HFF-Myc (cell line): ENCODE results near the gene TBC1D22B.

ENCODE experiments used
- DNase-seq: peaks from one replicate; pipeline ENCODE4 v3.0.0-alpha.2; 2011; ENCODE audit warnings: low read depth; ENCODE audit errors: extremely low read depth
- H3K4me3 ChIP-seq: replicated peaks from 2 replicates; pipeline ENCODE4 v1.5.1; 2011; ENCODE audit warnings: low read depth, mild to moderate bottlenecking, control low read depth, low read length
- TF ChIP-seq, protein P1 (sequence below): IDR thresholded peaks from 2 replicates; pipeline ENCODE4 v1.5.1; 2012; ENCODE audit warnings: mild to moderate bottlenecking, low read depth, low read length, control low read depth; ENCODE audit errors: missing control alignments

TBC1D22B gene

GRCh38 chr6:37238381-37238780, 19.2 kb upstream of the TBC1D22B start:
- H3K4me3 ChIP-seq: no peak overlapping the region
- TF ChIP-seq, protein P1, sequence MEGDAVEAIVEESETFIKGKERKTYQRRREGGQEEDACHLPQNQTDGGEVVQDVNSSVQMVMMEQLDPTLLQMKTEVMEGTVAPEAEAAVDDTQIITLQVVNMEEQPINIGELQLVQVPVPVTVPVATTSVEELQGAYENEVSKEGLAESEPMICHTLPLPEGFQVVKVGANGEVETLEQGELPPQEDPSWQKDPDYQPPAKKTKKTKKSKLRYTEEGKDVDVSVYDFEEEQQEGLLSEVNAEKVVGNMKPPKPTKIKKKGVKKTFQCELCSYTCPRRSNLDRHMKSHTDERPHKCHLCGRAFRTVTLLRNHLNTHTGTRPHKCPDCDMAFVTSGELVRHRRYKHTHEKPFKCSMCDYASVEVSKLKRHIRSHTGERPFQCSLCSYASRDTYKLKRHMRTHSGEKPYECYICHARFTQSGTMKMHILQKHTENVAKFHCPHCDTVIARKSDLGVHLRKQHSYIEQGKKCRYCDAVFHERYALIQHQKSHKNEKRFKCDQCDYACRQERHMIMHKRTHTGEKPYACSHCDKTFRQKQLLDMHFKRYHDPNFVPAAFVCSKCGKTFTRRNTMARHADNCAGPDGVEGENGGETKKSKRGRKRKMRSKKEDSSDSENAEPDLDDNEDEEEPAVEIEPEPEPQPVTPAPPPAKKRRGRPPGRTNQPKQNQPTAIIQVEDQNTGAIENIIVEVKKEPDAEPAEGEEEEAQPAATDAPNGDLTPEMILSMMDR: no peak
- no peak for DNase-seq

- DNase-seq: no peak
- TF ChIP-seq, protein P1: no peak
- no peak overlapping the region for H3K4me3 ChIP-seq
Observed at GRCh38 chr6:37239526-37239925, 18.0 kb upstream of the TBC1D22B start.

GRCh38 chr6:37239950-37240713, 17.4 kb upstream of the TBC1D22B start:
- H3K4me3 ChIP-seq: no peak overlapping the region
- TF ChIP-seq, protein P1: no peak
- peak; percentile 97 for DNase-seq

GRCh38 chr6:37241131-37241530, 16.4 kb upstream of the TBC1D22B start:
- no peak for DNase-seq
- TF ChIP-seq, protein P1: no peak
- no peak overlapping the region for H3K4me3 ChIP-seq

GRCh38 chr6:37241775-37242428, 15.7 kb upstream of the TBC1D22B start:
- DNase-seq: no peak
- TF ChIP-seq, protein P1: no peak
- H3K4me3 ChIP-seq: no peak overlapping the region

DNA sequence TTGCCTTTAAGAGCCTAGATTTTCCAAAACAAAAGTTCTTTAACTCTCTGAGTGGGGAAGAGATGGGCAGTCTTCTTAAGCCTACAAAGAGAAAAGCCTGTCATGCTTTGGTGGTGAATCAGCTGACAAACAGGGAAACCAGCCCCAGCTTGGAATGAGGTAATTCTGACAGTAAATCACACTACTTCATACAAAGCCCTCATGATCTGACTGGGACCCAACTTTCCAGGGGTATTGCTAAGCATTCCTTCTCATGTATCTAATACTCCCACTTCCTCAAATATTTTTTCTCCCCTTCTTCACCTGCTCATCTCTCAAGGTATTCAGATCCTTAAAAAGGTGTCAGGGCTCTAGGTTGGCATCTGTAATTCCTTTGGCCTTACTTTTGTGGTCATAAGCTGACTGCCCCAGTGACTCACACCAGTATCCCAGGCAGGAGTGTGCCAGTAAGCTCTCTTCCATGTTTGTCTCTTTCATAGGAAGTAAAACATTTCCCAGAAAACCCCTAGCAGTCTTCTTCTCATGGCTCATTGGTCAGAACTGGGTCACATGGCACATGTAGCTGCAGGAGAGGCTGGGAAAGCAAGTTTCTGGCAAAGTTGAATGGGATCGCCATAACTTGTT, 15.0 kb upstream of the TBC1D22B start:
- no peak overlapping the region for H3K4me3 ChIP-seq
- DNase-seq: peak; percentile 88
- TF ChIP-seq, protein P1: no peak
